WTC11 (cell line): ENCODE data around the gene CATSPER1. TPM values are rescaled to one million over a fixed set of nuclear protein-coding genes. Genes with fewer than 3 reads are reported as not detected.

ENCODE experiments used
- ATAC-seq: fragments of 200-7000 bp; cut with Tn5 transposase; 2 replicates; pipeline ENCODE4 v1.10.0; 2021; ENCODE audit warnings: mild to moderate bottlenecking, moderate library complexity
- CTCF ChIA-PET: fragments of 300-600 bp; sonication (Branson Sonifier 250); formaldehyde crosslinking; loops from one replicate; lab custom pipeline; 2021; ENCODE audit warnings: antibody characterized with exemption; lab: Charles Lee
- POLR2A ChIA-PET: fragments of 350-600 bp; sonication (Branson Sonifier 250); formaldehyde crosslinking; loops from one replicate; lab custom pipeline; 2021; ENCODE audit warnings: antibody characterized with exemption; lab: Charles Lee
- DNase-seq: peaks from one replicate; pipeline ENCODE4 v3.0.0; 2021; ENCODE audit warnings: low spot score
- H3K27ac Mint-ChIP-seq: 2 replicates; pipeline ENCODE4 v1.8.0; 2021; ENCODE audit warnings: mixed read lengths
- H3K27me3 Mint-ChIP-seq: 2 replicates; pipeline ENCODE4 v1.8.0; 2021; ENCODE audit warnings: low read depth, mild to moderate bottlenecking, moderate library complexity, mixed read lengths
- H3K36me3 Mint-ChIP-seq: 2 replicates; pipeline ENCODE4 v1.8.0; 2021; ENCODE audit warnings: mixed read lengths
- H3K4me1 Mint-ChIP-seq: 2 replicates; pipeline ENCODE4 v1.8.0; 2022; ENCODE audit warnings: mixed read lengths
- H3K4me3 Mint-ChIP-seq: 2 replicates; pipeline ENCODE4 v1.8.0; 2021; ENCODE audit warnings: mild to moderate bottlenecking, moderate library complexity, mixed read lengths
- H3K9me3 Mint-ChIP-seq: 2 replicates; pipeline ENCODE4 v1.8.0; 2021; ENCODE audit warnings: mixed read lengths
- CREM ChIP-seq: sonication (generic); formaldehyde crosslinking; IDR thresholded peaks from 2 replicates; pipeline ENCODE4 v1.8.1; 2022; ENCODE audit warnings: mild to moderate bottlenecking, missing genetic modification reagents, moderate library complexity
- ELF4 ChIP-seq: sonication (generic); formaldehyde crosslinking; IDR thresholded peaks from 2 replicates; pipeline ENCODE4 v1.8.1; 2022; ENCODE audit warnings: low read depth, mild to moderate bottlenecking, moderate library complexity, missing genetic modification reagents
- ESRRA ChIP-seq: sonication (generic); formaldehyde crosslinking; IDR thresholded peaks from 2 replicates; pipeline ENCODE4 v1.8.1; 2022; ENCODE audit warnings: mild to moderate bottlenecking, missing genetic modification reagents, borderline replicate concordance
- IRF2 ChIP-seq: sonication (generic); formaldehyde crosslinking; IDR thresholded peaks from 2 replicates; pipeline ENCODE4 v1.8.0; 2022; ENCODE audit warnings: low read depth, missing genetic modification reagents, borderline replicate concordance
- MYBL2 ChIP-seq: sonication (generic); formaldehyde crosslinking; IDR thresholded peaks from 2 replicates; pipeline ENCODE4 v1.8.1; 2023; ENCODE audit warnings: mild to moderate bottlenecking, moderate library complexity, missing genetic modification reagents
- NFATC4 ChIP-seq: fragments of 250-450 bp; sonication (Bioruptor Pico); IDR thresholded peaks from 2 replicates; pipeline ENCODE4 v1.9.0; 2021; ENCODE audit warnings: mild to moderate bottlenecking
- RELA ChIP-seq: sonication (generic); formaldehyde crosslinking; IDR thresholded peaks from 2 replicates; pipeline ENCODE4 v1.8.1; 2022; ENCODE audit warnings: missing genetic modification reagents, mild to moderate bottlenecking, borderline replicate concordance
- SMAD4 ChIP-seq: sonication (generic); formaldehyde crosslinking; IDR thresholded peaks from 2 replicates; pipeline ENCODE4 v1.8.0; 2022; ENCODE audit warnings: mild to moderate bottlenecking, missing genetic modification reagents
- TEAD1 ChIP-seq: sonication (generic); formaldehyde crosslinking; IDR thresholded peaks from 2 replicates; pipeline ENCODE4 v1.8.0; 2022; ENCODE audit warnings: mild to moderate bottlenecking, missing genetic modification reagents
- ZNF416 ChIP-seq: fragments of 250-450 bp; sonication (Bioruptor Pico); IDR thresholded peaks from 2 replicates; pipeline ENCODE4 v1.9.0; 2021; ENCODE audit warnings: mild to moderate bottlenecking, inconsistent platforms
- ZNF423 ChIP-seq: fragments of 250-450 bp; sonication (Bioruptor Pico); IDR thresholded peaks from 2 replicates; pipeline ENCODE4 v2.1.2; 2022; ENCODE audit warnings: mild to moderate bottlenecking, moderate library complexity
- total RNA-seq: library from RNA; stranded (reverse); gene quantifications from 3 replicates; pipeline ENCODE4 v1.2.3, GENCODE V29; 2021
- TF ChIP-seq, protein P1 (sequence below): sonication (generic); formaldehyde crosslinking; IDR thresholded peaks from 2 replicates; pipeline ENCODE4 v1.8.1; 2022; ENCODE audit warnings: low read depth, missing genetic modification reagents, borderline replicate concordance
- TF ChIP-seq, protein P2 (sequence below): sonication (generic); formaldehyde crosslinking; IDR thresholded peaks from 2 replicates; pipeline ENCODE4 v1.8.1; 2023; ENCODE audit warnings: mild to moderate bottlenecking, missing genetic modification reagents, moderate library complexity
- TF ChIP-seq, protein P3 (sequence below): sonication (generic); formaldehyde crosslinking; IDR thresholded peaks from 2 replicates; pipeline ENCODE4 v1.8.1; 2022; ENCODE audit warnings: low read depth, mild to moderate bottlenecking, moderate library complexity, missing genetic modification reagents, borderline replicate concordance
- TF ChIP-seq, protein P4 (sequence below): sonication (generic); formaldehyde crosslinking; IDR thresholded peaks from 2 replicates; pipeline ENCODE4 v1.8.1; 2023; ENCODE audit warnings: mild to moderate bottlenecking, moderate library complexity, missing genetic modification reagents
- TF ChIP-seq, protein P5 (sequence below): sonication (generic); formaldehyde crosslinking; IDR thresholded peaks from 2 replicates; pipeline ENCODE4 v1.8.0; 2023; ENCODE audit warnings: mild to moderate bottlenecking, missing genetic modification reagents

Gene CATSPER1
- total RNA-seq, 1 experiment from 2014 or later: not detected

DNA sequence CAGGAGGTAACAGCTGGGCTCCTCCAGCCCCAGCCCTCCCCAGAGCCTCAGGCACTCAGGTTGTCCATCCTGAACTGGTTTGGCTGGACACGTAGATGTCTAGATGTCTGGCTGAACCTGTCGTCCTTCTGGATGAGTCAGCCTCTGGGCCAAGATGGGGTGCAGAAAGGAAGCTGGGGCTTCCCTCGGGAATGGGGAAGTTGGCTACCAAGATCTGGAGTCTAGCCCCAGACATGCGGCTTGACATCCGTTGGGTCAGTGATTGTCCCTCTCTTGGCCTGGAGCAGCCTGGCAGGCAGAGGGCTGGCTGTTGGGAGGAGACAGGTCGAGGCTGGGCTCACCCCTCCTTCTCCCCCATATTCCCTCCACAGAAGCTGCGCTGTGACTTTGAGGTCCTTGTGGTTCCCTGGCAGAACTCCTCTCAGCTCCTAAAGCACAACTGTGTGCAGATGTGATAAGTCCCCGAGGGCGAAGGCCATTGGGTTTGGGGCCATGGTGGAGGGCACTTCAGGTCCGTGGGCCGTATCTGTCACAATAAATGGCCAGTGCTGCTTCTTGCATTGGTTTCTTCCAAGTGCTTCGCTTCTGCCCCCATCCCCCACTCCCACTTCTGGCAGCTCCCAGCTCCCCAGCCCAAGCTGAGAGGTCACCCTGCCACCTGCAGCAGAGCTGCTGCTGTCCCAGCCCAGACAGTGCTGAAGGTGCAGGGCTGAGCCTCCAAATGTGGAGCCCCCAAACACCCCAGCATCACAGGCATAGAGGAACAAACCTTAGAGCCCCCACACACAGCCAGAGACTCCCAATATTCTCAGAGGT is 13.1 kb downstream of the CATSPER1 start:
- Mint-ChIP-seq H3K27ac (no peak overlapping the region), H3K9me3 (no peaks in the 10 kb centered on the region)
- DNase-seq (no peak), ATAC-seq (no peak)
- CTCF ChIA-PET: interaction anchor here (0.6 to 3.5 kb wide), 7 partner anchors 9 to 154 kb away, joined by 3 to 42 read pairs (median 7); partner anchors contain the start of gene FIBP
- TF ChIP-seq, protein P1, sequence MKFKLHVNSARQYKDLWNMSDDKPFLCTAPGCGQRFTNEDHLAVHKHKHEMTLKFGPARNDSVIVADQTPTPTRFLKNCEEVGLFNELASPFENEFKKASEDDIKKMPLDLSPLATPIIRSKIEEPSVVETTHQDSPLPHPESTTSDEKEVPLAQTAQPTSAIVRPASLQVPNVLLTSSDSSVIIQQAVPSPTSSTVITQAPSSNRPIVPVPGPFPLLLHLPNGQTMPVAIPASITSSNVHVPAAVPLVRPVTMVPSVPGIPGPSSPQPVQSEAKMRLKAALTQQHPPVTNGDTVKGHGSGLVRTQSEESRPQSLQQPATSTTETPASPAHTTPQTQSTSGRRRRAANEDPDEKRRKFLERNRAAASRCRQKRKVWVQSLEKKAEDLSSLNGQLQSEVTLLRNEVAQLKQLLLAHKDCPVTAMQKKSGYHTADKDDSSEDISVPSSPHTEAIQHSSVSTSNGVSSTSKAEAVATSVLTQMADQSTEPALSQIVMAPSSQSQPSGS (CRISPR knock-in tag): no peak
- no peak for TF ChIP-seq IRF2 (CRISPR knock-in tag)
- TF ChIP-seq RELA: no peak
- TF ChIP-seq, protein P2, sequence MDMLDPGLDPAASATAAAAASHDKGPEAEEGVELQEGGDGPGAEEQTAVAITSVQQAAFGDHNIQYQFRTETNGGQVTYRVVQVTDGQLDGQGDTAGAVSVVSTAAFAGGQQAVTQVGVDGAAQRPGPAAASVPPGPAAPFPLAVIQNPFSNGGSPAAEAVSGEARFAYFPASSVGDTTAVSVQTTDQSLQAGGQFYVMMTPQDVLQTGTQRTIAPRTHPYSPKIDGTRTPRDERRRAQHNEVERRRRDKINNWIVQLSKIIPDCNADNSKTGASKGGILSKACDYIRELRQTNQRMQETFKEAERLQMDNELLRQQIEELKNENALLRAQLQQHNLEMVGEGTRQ (CRISPR knock-in tag): no peak
- TF ChIP-seq SMAD4 (CRISPR knock-in tag): no peak
- TF ChIP-seq ESRRA: no peak
- TF ChIP-seq ZNF416 (CRISPR knock-in tag): no peak
- TF ChIP-seq, protein P3, sequence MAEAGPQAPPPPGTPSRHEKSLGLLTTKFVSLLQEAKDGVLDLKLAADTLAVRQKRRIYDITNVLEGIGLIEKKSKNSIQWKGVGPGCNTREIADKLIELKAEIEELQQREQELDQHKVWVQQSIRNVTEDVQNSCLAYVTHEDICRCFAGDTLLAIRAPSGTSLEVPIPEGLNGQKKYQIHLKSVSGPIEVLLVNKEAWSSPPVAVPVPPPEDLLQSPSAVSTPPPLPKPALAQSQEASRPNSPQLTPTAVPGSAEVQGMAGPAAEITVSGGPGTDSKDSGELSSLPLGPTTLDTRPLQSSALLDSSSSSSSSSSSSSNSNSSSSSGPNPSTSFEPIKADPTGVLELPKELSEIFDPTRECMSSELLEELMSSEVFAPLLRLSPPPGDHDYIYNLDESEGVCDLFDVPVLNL (CRISPR knock-in tag): no peak
- TF ChIP-seq, protein P4, sequence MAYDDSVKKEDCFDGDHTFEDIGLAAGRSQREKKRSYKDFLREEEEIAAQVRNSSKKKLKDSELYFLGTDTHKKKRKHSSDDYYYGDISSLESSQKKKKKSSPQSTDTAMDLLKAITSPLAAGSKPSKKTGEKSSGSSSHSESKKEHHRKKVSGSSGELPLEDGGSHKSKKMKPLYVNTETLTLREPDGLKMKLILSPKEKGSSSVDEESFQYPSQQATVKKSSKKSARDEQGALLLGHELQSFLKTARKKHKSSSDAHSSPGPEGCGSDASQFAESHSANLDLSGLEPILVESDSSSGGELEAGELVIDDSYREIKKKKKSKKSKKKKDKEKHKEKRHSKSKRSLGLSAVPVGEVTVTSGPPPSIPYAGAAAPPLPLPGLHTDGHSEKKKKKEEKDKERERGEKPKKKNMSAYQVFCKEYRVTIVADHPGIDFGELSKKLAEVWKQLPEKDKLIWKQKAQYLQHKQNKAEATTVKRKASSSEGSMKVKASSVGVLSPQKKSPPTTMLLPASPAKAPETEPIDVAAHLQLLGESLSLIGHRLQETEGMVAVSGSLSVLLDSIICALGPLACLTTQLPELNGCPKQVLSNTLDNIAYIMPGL: no peak
- no peak for TF ChIP-seq TEAD1 (CRISPR knock-in tag)
- no peak for TF ChIP-seq ZNF423 (CRISPR knock-in tag)
- no peak for TF ChIP-seq ELF4 (CRISPR knock-in tag)
- TF ChIP-seq NFATC4: no peak
- no peak for TF ChIP-seq CREM (CRISPR knock-in tag)
- TF ChIP-seq, protein P5, sequence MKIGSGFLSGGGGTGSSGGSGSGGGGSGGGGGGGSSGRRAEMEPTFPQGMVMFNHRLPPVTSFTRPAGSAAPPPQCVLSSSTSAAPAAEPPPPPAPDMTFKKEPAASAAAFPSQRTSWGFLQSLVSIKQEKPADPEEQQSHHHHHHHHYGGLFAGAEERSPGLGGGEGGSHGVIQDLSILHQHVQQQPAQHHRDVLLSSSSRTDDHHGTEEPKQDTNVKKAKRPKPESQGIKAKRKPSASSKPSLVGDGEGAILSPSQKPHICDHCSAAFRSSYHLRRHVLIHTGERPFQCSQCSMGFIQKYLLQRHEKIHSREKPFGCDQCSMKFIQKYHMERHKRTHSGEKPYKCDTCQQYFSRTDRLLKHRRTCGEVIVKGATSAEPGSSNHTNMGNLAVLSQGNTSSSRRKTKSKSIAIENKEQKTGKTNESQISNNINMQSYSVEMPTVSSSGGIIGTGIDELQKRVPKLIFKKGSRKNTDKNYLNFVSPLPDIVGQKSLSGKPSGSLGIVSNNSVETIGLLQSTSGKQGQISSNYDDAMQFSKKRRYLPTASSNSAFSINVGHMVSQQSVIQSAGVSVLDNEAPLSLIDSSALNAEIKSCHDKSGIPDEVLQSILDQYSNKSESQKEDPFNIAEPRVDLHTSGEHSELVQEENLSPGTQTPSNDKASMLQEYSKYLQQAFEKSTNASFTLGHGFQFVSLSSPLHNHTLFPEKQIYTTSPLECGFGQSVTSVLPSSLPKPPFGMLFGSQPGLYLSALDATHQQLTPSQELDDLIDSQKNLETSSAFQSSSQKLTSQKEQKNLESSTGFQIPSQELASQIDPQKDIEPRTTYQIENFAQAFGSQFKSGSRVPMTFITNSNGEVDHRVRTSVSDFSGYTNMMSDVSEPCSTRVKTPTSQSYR (CRISPR knock-in tag): no peak
- no peak for TF ChIP-seq MYBL2
- TF ChIP-seq, all 79 proteins: peak for 0
- POLR2A ChIA-PET: interaction anchor here (0.6 kb wide), 1 partner anchor 124 kb away, joined by 8 read pairs; no protein-coding TSS in a partner anchor
- Mint-ChIP-seq H3K4me1 (no peaks in the 10 kb centered on the region), H3K27me3 (peaks cover 22% of the 10 kb centered on the region), H3K36me3 (no peaks in the 10 kb centered on the region), H3K4me3 (no peak overlapping the region)
